Smooth muscle cell (in vitro differentiated cells): Measurements from ENCODE around the gene SLC17A7. TPM values are rescaled to one million over a fixed set of nuclear protein-coding genes. Genes with fewer than 3 reads are reported as not detected.

ENCODE experiments used
- DNase-seq: peaks from one replicate; lab custom pipeline; 2025; ENCODE audit not compliant: unreplicated experiment; lab: John Stamatoyannopoulos, UW
- H2AFZ ChIP-seq: fragments of 200-600 bp; sonication (generic); 2 replicates; pipeline ENCODE4 v1.6.0; 2016; ENCODE audit warnings: antibody characterized with exemption, low read depth, mild to moderate bottlenecking
- H3F3A ChIP-seq: fragments of 200-600 bp; sonication (generic); 2 replicates; pipeline ENCODE4 v1.6.0; 2017; ENCODE audit warnings: antibody characterized with exemption, low read depth
- H3K27ac ChIP-seq: fragments of 200-600 bp; sonication (generic); 2 replicates; pipeline ENCODE4 v1.5.1; 2016; ENCODE audit warnings: low read depth, mild to moderate bottlenecking
- H3K27me3 ChIP-seq: fragments of 200-600 bp; sonication (generic); 2 replicates; pipeline ENCODE4 v1.6.1; 2016; ENCODE audit warnings: low read depth, mild to moderate bottlenecking
- H3K36me3 ChIP-seq: fragments of 200-600 bp; sonication (generic); 2 replicates; pipeline ENCODE4 v1.5.1; 2016; ENCODE audit warnings: low read depth
- H3K4me1 ChIP-seq: fragments of 200-600 bp; sonication (generic); 2 replicates; pipeline ENCODE4 v1.5.1; 2016; ENCODE audit warnings: low read depth
- H3K4me2 ChIP-seq: fragments of 200-600 bp; sonication (generic); 2 replicates; pipeline ENCODE4 v1.6.0; 2016; ENCODE audit warnings: mild to moderate bottlenecking
- H3K4me3 ChIP-seq: fragments of 200-600 bp; sonication (generic); 2 replicates; pipeline ENCODE4 v1.5.1; 2016; ENCODE audit warnings: mild to moderate bottlenecking
- H3K79me2 ChIP-seq: fragments of 200-600 bp; sonication (generic); 2 replicates; pipeline ENCODE4 v1.6.0; 2016; ENCODE audit warnings: low read depth, mild to moderate bottlenecking
- H3K9ac ChIP-seq: fragments of 200-600 bp; sonication (generic); 2 replicates; pipeline ENCODE4 v1.6.0; 2016; ENCODE audit warnings: low read depth
- H3K9me3 ChIP-seq: fragments of 200-600 bp; sonication (generic); replicated peaks from 2 replicates; pipeline ENCODE4 v1.5.1; 2016; ENCODE audit warnings: low read depth
- H4K20me1 ChIP-seq: fragments of 200-600 bp; sonication (generic); 2 replicates; pipeline ENCODE4 v1.6.0; 2016; ENCODE audit warnings: low read depth
- WGBS: methylation state at CpG from one replicate; pipeline ENCODE4 v1.1.7; 2016; ENCODE audit warnings: low lambda C conversion rate; 5-methylcytosine and 5-hydroxymethylcytosine counted together
- polyA plus RNA-seq: library from polyadenylated mRNA; unstranded; fragments of >200 nt; fragmentation: Nextera tagmentation; extraction: Ambion mirVana; gene quantifications from 2 replicates; pipeline ENCODE4 v1.2.1, GENCODE V29; 2016
- total RNA-seq: library from RNA; depleted of rRNA; stranded (reverse); fragments of >200 nt; gene quantifications from 2 replicates; pipeline ENCODE4 v1.2.3, GENCODE V29; 2014
- TF ChIP-seq, protein P1 (sequence below): fragments of 200-600 bp; sonication (generic); IDR thresholded peaks from 2 replicates; pipeline ENCODE4 v1.5.1; 2017; ENCODE audit warnings: borderline replicate concordance, mild to moderate bottlenecking, antibody characterized with exemption; ENCODE audit not compliant: insufficient read depth, poor library complexity, severe bottlenecking

SLC17A7 gene
- total and polyA plus RNA-seq, 2 experiments from 2014 or later: 0.04 TPM; not detected in 1

DNA sequence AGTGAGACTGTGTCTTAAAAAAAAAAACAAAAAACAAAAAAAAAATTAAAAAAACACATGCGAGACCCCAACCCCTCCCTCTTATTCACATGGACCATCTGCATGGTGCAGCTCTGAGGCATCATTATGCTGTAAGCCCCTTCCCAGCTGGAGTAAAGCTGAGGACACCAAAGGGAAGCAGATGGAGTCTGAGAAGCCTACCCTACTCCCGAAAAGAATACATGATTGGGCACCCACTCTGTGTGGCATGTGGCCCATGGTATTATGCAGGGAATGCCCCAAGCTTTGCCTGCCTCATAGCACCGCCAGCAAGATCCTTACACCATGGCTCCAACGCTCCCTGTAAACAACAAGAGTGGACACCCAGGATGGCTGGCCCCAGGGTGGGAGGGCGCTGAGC lies 22.8 kb downstream of the SLC17A7 start:
- H3K36me3 ChIP-seq: no peaks in the 10 kb centered on the region
- peaks cover 59% of the 10 kb centered on the region for H3K27me3 ChIP-seq
- no peak for DNase-seq
- no peaks in the 10 kb centered on the region for H3K9me3 ChIP-seq
- no peak overlapping the region for H3K4me3 ChIP-seq
- TF ChIP-seq, protein P1, sequence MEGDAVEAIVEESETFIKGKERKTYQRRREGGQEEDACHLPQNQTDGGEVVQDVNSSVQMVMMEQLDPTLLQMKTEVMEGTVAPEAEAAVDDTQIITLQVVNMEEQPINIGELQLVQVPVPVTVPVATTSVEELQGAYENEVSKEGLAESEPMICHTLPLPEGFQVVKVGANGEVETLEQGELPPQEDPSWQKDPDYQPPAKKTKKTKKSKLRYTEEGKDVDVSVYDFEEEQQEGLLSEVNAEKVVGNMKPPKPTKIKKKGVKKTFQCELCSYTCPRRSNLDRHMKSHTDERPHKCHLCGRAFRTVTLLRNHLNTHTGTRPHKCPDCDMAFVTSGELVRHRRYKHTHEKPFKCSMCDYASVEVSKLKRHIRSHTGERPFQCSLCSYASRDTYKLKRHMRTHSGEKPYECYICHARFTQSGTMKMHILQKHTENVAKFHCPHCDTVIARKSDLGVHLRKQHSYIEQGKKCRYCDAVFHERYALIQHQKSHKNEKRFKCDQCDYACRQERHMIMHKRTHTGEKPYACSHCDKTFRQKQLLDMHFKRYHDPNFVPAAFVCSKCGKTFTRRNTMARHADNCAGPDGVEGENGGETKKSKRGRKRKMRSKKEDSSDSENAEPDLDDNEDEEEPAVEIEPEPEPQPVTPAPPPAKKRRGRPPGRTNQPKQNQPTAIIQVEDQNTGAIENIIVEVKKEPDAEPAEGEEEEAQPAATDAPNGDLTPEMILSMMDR: no peak
- WGBS: 96% methylated on average over 5 of the region's 5 CpGs
- H3K79me2 ChIP-seq: no peaks in the 10 kb centered on the region
- no peak overlapping the region for H3K27ac ChIP-seq
- peaks cover 13% of the 10 kb centered on the region for H3K4me1 ChIP-seq
- H2AFZ ChIP-seq: no peak overlapping the region
- H3F3A ChIP-seq: peaks cover 3% of the 10 kb centered on the region
- H4K20me1 ChIP-seq: no peaks in the 10 kb centered on the region
- H3K4me2 ChIP-seq: no peak overlapping the region
- H3K9ac ChIP-seq: no peak overlapping the region

DNA sequence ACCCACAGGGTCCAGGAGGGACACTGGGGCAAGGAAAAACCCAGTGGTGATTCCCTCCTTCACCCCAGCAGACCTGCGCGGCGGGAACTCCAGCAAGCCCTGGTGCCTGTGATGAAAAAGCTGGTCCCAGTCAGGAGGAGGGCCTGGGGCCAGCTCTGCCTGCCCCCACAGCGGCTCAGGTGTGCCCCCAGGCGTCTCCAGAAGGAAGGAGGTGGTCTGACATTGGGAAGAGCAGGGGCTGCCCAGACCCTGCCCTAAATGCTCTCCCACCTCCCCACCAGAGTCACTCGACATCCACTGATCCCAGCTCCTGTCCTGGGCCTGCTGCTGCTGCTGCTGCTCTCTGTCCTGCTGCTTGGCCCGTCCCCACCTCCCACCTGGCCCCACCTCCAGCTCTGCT lies 24.2 kb downstream of the SLC17A7 start:
- H2AFZ ChIP-seq: no peak overlapping the region
- no peak overlapping the region for H3K4me2 ChIP-seq
- H3K9ac ChIP-seq: no peak overlapping the region
- no peaks in the 10 kb centered on the region for H4K20me1 ChIP-seq
- 53% methylated on average over 7 of the region's 7 CpGs for WGBS
- H3K9me3 ChIP-seq: no peaks in the 10 kb centered on the region
- H3K79me2 ChIP-seq: no peaks in the 10 kb centered on the region
- H3F3A ChIP-seq: peaks cover 3% of the 10 kb centered on the region
- DNase-seq: no peak
- no peak overlapping the region for H3K4me3 ChIP-seq
- TF ChIP-seq, protein P1: no peak
- H3K27me3 ChIP-seq: peaks cover 45% of the 10 kb centered on the region
- no peak overlapping the region for H3K27ac ChIP-seq
- no peaks in the 10 kb centered on the region for H3K36me3 ChIP-seq
- H3K4me1 ChIP-seq: no peaks in the 10 kb centered on the region

DNA sequence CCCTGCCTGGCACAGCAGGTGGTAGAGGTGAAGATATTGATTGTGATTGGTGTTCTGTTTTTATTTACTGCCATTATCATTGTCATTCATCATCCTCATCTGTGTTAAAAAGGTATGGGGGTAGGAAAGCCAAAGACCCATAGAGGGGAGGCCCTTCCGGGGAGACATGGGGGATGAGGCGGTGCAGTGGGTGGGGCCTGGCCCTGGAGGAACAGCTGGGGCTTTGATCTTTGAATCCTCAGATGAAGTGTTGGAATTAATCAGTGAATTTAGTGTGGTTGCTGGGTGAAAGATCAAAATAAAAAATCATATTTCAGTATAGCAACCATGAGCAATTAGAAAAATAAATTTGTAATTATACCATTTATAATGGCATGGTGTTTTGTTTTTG lies 25.5 kb downstream of the SLC17A7 start:
- Histone ChIP-seq H3K27ac (no peak overlapping the region), H3K79me2 (no peaks in the 10 kb centered on the region), H3K4me2 (no peak overlapping the region), H3K4me3 (no peak overlapping the region), H3K4me1 (no peaks in the 10 kb centered on the region), H3K36me3 (no peaks in the 10 kb centered on the region), H2AFZ (no peak overlapping the region), H3K27me3 (peaks cover 32% of the 10 kb centered on the region), H4K20me1 (no peaks in the 10 kb centered on the region), H3K9me3 (no peaks in the 10 kb centered on the region), H3F3A (peaks cover 3% of the 10 kb centered on the region), H3K9ac (no peak overlapping the region)
- no peak for DNase-seq
- TF ChIP-seq, protein P1: no peak
- WGBS: 93% methylated on average over 2 of the region's 2 CpGs

- H3K36me3 ChIP-seq: no peaks in the 10 kb centered on the region
- no peak overlapping the region for H2AFZ ChIP-seq
- H3K27me3 ChIP-seq: peaks cover 26% of the 10 kb centered on the region
- H3K9me3 ChIP-seq: no peaks in the 10 kb centered on the region
- TF ChIP-seq, protein P1: no peak
- H3K4me1 ChIP-seq: no peaks in the 10 kb centered on the region
- H3K27ac ChIP-seq: no peak overlapping the region
- no peaks in the 10 kb centered on the region for H4K20me1 ChIP-seq
- no peaks in the 10 kb centered on the region for H3K79me2 ChIP-seq
- no peak overlapping the region for H3K9ac ChIP-seq
- H3K4me2 ChIP-seq: no peak overlapping the region
- no peak overlapping the region for H3K4me3 ChIP-seq
- H3F3A ChIP-seq: no peaks in the 10 kb centered on the region
- no peak for DNase-seq
- 58% methylated on average over 15 of the region's 15 CpGs for WGBS
These were observed 26.1 kb downstream of the SLC17A7 start for GRCh38 chr19:49415102-49415809.
